Measurements from ENCODE around the gene SSTR1.
"Not testable (repeated sequence)": the region's sequence is repeated elsewhere in the genome, so short reads cannot be mapped to it uniquely, and the experiment has no call there.

The SSTR1 gene, protein sequence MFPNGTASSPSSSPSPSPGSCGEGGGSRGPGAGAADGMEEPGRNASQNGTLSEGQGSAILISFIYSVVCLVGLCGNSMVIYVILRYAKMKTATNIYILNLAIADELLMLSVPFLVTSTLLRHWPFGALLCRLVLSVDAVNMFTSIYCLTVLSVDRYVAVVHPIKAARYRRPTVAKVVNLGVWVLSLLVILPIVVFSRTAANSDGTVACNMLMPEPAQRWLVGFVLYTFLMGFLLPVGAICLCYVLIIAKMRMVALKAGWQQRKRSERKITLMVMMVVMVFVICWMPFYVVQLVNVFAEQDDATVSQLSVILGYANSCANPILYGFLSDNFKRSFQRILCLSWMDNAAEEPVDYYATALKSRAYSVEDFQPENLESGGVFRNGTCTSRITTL

DNA sequence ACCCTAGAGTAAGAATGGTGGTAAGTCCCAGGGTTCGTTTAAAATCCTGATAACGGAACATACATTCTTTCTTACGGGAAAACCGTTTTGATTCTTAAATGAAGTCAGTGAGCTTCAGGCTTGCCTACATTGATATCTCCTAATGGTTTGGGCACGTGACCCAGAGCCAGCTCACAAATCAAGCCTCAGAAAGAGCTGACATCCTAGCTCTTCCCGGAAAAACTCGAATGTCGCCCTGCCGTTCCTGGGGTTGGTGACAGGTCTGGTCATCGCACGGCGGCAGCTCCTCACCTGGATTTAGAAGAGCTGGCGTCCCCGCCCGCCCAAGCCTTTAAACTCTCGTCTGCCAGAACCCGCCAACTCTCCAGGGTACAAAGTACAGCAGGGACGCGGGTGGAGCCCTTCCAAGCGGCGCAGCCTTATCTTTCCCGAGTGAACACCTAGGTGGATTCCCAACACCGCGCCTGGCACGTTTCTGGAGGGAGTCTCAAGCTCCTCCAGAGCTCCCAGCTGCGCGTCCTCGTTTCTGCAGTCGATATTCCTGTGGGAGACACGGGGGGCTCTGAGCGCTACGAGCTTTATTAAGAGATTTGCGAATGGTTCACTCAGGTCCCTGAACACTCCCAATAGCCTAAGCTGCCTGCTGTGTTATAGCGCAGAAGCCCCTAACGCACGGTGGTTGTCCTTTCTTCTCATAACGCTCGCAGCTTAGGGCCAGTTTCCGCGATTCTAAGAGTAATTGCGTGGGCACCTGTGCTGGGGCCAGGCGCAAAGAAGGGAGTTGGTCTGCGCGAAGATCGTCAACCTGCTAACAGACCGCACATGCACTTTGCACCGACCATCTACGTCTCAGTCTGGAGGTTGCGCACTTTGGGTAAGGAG, at the start of gene SSTR1:
TSS of gene SSTR1 (plus strand) at position 169 of the 882 bp plus-strand sequence. CDS start 1,486 bp downstream, outside the sequence.
- ATAC-seq (replicated peaks) (no peak), DNase-seq (no peak)
- Mint-ChIP-seq H3K9me3 (peaks cover 4% of the 10 kb centered on the region in 2 donors), H3K27ac (peak within 1 kb of the TSS; percentile 56), H3K4me1 (peaks cover 2 to 13% of the 10 kb centered on the region in 2 donors), H3K4me3 (peak within 1 kb of the TSS in 1 of 2 donors; percentile 20), H3K36me3 (peaks cover 1 to 5% of the 10 kb centered on the region in 2 donors), H3K27me3 (peaks cover 48 to 56% of the 10 kb centered on the region in 2 donors)

DNA sequence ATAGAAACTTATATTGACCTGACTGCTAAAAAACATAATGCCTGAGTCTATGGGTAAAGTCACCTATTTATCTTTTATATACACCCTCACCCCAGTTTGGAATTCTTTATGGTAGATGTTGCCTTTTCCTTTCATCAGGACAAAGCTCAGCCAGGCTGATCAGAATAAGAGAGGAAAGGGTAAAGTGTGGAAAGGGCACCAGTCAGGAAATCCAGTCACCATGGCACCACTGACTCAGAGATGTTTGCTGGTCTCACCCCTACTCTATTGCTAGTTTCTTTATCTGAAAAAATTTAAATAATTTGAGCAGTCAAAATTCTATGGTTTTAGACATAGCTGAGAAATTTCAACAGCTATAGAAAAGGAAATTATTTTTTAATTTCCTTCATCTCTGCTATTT, 49.2 kb upstream of the SSTR1 start:
- Mint-ChIP-seq H3K36me3 (no peaks in the 10 kb centered on the region), H3K4me3 (no peak overlapping the region), H3K9me3 (no peaks in the 10 kb centered on the region), H3K4me1 (no peaks in the 10 kb centered on the region), H3K27ac (no peak overlapping the region), H3K27me3 (no peaks in the 10 kb centered on the region)
- ATAC-seq (replicated peaks) (no peak), DNase-seq (no peak)

DNA sequence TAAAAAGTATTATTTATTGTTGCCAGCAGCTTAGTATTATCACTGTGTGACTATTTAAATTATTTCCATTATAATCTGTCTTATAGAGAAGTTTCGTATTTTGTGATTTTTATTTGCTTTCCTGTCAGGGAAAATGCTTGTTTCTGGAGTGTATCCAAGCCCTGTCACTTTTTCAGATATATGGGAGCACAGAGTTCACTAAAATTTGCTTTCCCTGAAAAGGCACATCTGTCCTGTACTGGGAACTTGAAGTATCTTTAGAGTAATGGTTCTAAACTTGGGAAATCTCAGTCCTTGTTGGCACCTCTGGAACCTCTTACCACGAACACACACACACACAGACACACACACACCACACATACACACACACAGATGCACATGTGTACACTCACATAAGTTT, 39.3 kb upstream of the SSTR1 start:
- no peak for ATAC-seq (replicated peaks)
- no peaks in the 10 kb centered on the region for H3K27me3 Mint-ChIP-seq
- no peak overlapping the region for H3K4me3 Mint-ChIP-seq
- H3K4me1 Mint-ChIP-seq, result no peaks in the 10 kb centered on the region
- no peak for DNase-seq
- no peak overlapping the region for H3K27ac Mint-ChIP-seq
- H3K36me3 Mint-ChIP-seq, result no peaks in the 10 kb centered on the region
- peaks cover 0 to 5% of the 10 kb centered on the region in 2 donors for H3K9me3 Mint-ChIP-seq

DNA sequence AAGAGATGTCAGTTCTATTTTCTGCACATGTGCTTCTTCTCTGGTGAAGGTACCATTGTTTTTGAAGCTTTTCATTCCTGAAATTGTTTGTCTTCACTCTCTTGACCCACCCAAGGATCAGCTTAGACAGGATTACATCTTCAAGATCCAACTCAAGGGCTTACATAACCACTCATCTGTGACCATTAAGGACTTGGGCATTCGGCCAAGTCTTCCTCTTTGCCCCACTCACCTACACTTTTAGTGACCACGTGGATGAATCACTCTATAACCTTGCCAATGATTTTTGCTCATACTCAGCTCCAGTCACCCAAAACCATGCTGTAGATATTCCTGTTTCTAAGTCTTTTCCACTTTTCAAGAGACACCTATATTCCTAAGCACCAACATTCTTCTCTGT, 36.5 kb upstream of the SSTR1 start:
- ATAC-seq (replicated peaks) (no peak), DNase-seq (no peak)
- no peaks in the 10 kb centered on the region for H3K4me1 Mint-ChIP-seq
- H3K4me3 Mint-ChIP-seq, result no peak overlapping the region
- H3K27me3 Mint-ChIP-seq, result no peaks in the 10 kb centered on the region
- no peak overlapping the region for H3K27ac Mint-ChIP-seq
- no peaks in the 10 kb centered on the region for H3K36me3 Mint-ChIP-seq
- peaks cover 2 to 5% of the 10 kb centered on the region in 2 donors for H3K9me3 Mint-ChIP-seq

DNA sequence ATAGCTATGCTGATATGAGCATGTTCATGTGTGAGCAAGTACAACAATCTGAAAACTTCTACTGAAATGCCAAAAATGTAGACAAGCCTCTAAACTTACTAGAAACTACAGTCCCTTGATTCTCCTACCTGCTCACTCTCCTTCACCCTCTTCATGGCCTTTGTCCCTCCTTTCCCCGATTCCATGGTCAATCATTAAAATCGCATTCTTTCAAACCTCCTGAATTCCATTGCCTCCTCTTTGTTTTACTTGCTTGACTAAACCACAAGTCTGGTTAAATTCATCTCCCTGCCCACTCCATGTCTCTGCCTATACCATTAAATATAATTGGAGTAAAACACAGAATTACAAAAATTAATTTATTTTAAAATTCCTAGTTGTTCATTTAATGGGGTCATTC, 33.0 kb upstream of the SSTR1 start:
- no peaks in the 10 kb centered on the region for H3K4me1 Mint-ChIP-seq
- no peak for ATAC-seq (replicated peaks)

DNA sequence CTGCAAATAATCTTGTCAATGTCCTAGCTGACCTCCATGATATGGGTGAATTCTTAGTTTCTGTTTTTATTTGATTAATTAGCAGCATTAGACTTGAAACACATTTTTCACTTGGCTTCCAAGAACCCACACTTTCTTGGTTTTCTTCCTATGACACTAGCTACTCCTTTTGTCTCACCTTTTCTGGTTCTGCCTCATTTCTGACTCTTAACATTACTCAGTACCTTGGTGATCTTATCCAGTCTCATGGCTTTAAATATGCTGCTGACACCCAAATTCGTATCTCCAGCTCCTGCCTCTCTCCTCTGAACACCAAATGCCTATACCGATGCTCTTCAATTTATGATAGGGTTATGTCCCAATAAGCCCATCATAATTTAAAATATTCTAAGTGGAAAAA, 32.0 kb upstream of the SSTR1 start:
- DNase-seq (no peak), ATAC-seq (replicated peaks) (no peak)
- Mint-ChIP-seq H3K27ac (no peak overlapping the region), H3K9me3 (peaks cover 12 to 19% of the 10 kb centered on the region in 2 donors), H3K27me3 (no peaks in the 10 kb centered on the region), H3K4me1 (no peaks in the 10 kb centered on the region), H3K4me3 (no peak overlapping the region), H3K36me3 (peaks cover 0 to 3% of the 10 kb centered on the region in 2 donors)

More for the DNA sequence above, 33.0 kb upstream of the SSTR1 start:
- peaks cover 9 to 19% of the 10 kb centered on the region in 2 donors for H3K9me3 Mint-ChIP-seq
- H3K27ac Mint-ChIP-seq, result no peak overlapping the region
- no peaks in the 10 kb centered on the region for H3K27me3 Mint-ChIP-seq
- H3K36me3 Mint-ChIP-seq, result no peaks in the 10 kb centered on the region
- DNase-seq, result no peak
- H3K4me3 Mint-ChIP-seq, result no peak overlapping the region

DNA sequence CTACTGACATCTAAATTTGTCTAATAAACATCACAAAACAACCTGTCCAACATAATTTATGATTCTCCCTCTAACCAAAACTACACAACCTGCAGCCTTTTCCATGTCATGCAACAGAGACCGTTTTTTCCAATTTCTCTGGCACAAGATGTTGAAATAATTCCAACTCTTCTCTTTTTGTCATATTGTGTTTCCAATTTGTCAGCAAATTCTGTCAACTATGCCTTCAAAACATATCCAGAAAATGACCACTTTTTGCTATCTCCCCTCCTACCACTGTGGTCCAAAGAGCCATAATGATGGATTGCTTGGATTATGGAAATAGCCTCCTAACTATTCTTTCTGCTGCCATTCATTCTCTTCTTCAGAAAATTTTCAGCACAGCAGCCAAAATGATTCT, 31.3 kb upstream of the SSTR1 start:
- ATAC-seq (replicated peaks), result no peak
- Mint-ChIP-seq H3K4me1 (no peaks in the 10 kb centered on the region), H3K9me3 (peaks cover 12 to 17% of the 10 kb centered on the region in 2 donors), H3K36me3 (peaks cover 0 to 3% of the 10 kb centered on the region in 2 donors), H3K4me3 (no peak overlapping the region), H3K27ac (no peak overlapping the region), H3K27me3 (no peaks in the 10 kb centered on the region)
- DNase-seq, result no peak

DNA sequence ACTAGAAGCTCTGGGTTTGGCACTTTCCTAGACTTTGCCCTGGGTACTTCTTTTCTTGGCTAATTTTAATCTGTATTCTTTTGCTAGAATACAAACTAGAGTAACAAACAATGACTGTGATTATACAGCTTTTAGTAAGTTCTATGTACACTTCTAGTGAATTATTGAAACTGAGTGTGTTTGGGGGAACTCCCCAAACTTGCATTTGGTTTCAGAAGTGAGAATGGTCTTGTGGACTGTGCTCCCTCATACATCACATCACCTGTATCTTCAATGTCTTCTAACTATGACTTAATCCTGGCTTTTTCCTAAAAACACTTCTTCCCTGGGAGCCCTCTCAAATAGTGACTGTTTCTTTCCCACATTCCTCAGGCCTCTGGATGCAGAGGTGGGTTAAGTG, 23.6 kb upstream of the SSTR1 start:
- peaks cover 4 to 12% of the 10 kb centered on the region in 2 donors for H3K9me3 Mint-ChIP-seq
- H3K27me3 Mint-ChIP-seq, result no peaks in the 10 kb centered on the region
- H3K36me3 Mint-ChIP-seq, result peaks cover 0 to 3% of the 10 kb centered on the region in 2 donors
- H3K27ac Mint-ChIP-seq, result no peak overlapping the region
- no peaks in the 10 kb centered on the region for H3K4me1 Mint-ChIP-seq
- no peak overlapping the region for H3K4me3 Mint-ChIP-seq
- DNase-seq, result no peak
- ATAC-seq (replicated peaks), result no peak

DNA sequence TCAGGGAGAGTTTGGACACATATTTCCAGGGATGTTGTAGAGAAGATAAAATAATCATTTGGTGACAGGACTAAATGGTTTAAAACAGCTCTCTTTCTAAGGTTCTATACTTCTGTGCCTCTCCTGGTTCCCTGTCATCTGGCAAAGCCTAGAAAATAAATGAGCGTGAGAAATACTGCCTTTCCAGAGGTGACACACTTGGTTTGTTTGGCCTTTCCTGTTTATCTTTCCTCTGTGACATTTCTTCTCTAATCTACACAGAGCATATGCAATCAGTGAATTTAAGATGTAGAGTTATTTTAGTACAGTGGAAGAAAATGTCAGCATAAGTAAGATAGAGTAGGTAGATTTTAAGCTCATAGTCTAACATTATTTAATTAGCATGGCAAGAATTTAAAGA, 22.0 kb upstream of the SSTR1 start:
- no peaks in the 10 kb centered on the region for H3K4me1 Mint-ChIP-seq
- H3K9me3 Mint-ChIP-seq, result peaks cover 0 to 7% of the 10 kb centered on the region in 2 donors
- H3K27me3 Mint-ChIP-seq, result no peaks in the 10 kb centered on the region

DNA sequence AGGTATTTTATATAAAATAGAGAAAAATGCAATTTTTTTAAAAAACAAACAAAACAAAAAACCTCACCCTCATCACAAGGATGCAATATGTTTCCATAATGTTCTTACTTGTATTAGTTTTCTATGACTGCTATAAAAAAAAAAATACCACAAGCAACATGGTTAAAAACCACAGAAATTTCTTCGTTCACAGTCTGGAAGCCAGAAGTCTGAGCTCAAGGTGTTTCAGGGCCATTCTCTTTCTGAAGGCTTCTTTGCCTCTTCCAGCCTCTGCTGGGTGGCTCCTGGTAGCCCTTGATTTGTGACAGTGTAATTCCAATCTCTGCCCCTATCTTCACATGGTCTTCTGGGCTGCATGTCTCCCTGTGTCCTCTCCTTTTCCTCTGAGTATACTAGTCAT, 21.5 kb upstream of the SSTR1 start:
- H3K9me3 Mint-ChIP-seq, result peaks cover 0 to 8% of the 10 kb centered on the region in 2 donors
- no peaks in the 10 kb centered on the region for H3K27me3 Mint-ChIP-seq
- DNase-seq (no peak), ATAC-seq (replicated peaks) (no peak)
- no peaks in the 10 kb centered on the region for H3K36me3 Mint-ChIP-seq
- H3K27ac Mint-ChIP-seq, result no peak overlapping the region
- no peaks in the 10 kb centered on the region for H3K4me1 Mint-ChIP-seq
- no peak overlapping the region for H3K4me3 Mint-ChIP-seq

More for the DNA sequence above, 22.0 kb upstream of the SSTR1 start:
- ATAC-seq (replicated peaks) (no peak), DNase-seq (no peak)
- Mint-ChIP-seq H3K27ac (no peak overlapping the region), H3K4me3 (no peak overlapping the region), H3K36me3 (no peaks in the 10 kb centered on the region)

DNA sequence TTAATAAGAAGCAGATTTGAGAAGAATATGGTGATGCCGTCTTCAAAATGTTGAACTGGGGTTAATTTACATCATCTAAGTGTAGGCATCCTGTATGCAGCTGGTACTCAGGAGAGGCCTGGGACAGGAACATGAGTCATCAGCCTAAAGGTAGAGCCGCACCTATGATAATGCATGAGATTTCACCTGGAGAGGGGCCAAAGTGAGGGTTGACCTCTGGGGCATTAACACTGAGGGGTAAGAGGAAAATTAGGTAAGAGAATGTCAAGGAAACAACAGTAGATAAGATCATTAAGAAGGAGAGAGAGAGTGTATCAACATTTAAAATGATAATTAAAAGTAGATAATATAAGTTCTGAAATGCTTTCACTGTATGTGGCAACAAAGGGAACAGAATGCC, 20.2 kb upstream of the SSTR1 start:
- Mint-ChIP-seq H3K4me3 (no peak overlapping the region), H3K27ac (no peak overlapping the region), H3K36me3 (no peaks in the 10 kb centered on the region), H3K9me3 (peaks cover 0 to 8% of the 10 kb centered on the region in 2 donors), H3K4me1 (no peaks in the 10 kb centered on the region), H3K27me3 (no peaks in the 10 kb centered on the region)
- DNase-seq (no peak), ATAC-seq (replicated peaks) (no peak)

DNA sequence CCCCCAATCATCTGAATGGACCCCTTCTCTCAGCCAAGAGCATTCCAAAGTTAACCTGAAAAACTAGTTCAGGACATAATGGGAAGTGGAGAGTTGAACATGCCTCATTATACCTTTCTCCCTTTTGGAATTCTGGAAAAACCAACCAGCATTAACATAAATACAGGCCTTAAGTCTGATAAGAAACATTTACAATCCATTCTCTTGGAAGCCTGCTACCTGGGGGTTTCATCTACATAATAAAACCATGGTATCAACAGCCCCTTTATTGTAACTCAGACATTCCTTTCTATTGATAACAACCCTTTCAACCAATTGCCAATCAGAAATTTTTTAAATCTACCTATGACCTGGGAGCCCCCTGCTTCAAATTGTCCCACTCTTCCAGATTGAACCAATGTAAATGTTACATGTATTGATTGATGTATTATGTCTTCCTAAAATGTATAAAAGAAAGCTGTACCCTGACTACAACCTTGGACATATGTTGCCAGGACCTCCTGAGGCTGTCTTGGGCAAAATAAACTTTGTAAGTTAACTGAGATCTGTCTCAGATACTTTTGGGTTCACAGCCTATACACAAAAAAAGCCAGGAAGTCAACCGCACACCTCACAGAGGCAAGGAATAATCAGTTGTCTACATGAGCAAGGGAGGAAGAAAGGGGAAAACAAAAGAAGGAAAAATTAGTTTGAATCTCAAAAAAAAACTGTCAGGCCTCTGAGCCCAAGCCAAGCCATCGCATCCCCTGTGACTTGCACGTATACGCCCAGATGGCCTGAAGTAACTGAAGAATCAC, 17.6 kb upstream of the SSTR1 start:
- Mint-ChIP-seq H3K4me3 (no peak overlapping the region), H3K36me3 (no peaks in the 10 kb centered on the region), H3K9me3 (peaks cover 0 to 4% of the 10 kb centered on the region in 2 donors), H3K4me1 (no peaks in the 10 kb centered on the region), H3K27ac (no peak overlapping the region), H3K27me3 (no peaks in the 10 kb centered on the region)
- ATAC-seq (replicated peaks) (no peak), DNase-seq (no peak)

DNA sequence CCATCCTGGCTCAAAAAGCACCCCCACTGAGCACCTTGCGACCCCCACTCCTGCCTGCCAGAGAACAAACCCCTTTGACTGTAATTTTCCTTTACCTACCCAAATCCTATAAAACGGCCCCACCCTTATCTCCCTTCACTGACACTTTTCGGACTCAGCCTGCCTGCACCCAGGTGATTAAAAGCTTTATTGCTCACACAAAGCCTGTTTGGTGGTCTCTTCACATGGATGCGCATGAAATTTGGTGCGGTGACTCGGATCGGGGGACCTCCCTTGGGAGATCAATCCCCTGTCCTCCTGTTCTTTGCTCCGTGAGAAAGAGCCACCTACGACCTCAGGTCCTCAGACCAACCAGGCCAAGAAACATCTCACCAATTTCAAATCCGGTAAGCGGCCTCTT, 16.9 kb upstream of the SSTR1 start:
- not testable (repeated sequence) for H3K27me3 Mint-ChIP-seq; H3K4me3 Mint-ChIP-seq; H3K9me3 Mint-ChIP-seq; DNase-seq; H3K27ac Mint-ChIP-seq; H3K36me3 Mint-ChIP-seq; H3K4me1 Mint-ChIP-seq; ATAC-seq (replicated peaks)

DNA sequence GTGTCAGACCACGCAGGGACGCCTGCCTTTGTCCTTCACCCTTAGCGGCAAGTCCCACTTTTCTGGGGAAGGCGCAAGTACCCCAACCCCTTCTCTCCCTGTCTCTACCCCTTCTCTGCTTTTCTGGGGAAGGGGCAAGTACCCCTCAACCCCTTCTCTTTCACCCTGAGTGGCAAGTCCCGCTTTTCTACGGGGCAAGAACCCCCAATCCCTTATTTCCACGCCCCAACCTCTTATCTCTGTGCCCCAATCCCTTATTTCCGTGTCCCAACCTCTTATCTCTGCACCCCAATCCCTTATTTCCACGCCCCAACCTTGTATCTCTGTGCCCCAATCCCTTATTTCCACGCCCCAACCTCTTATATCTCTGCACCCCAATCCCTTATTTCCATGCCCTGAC, 16.2 kb upstream of the SSTR1 start:
- H3K4me3 Mint-ChIP-seq; H3K27ac Mint-ChIP-seq; H3K9me3 Mint-ChIP-seq; H3K4me1 Mint-ChIP-seq; ATAC-seq (replicated peaks); H3K27me3 Mint-ChIP-seq; DNase-seq; H3K36me3 Mint-ChIP-seq: not testable (repeated sequence)

Measured in stimulated activated naive B cell treated with anti-CD40 and anti-IgM and Interleukin-4, amounts not matched to agents 10 μg/mL and 1 μg/mL and 100 μg/mL, for 72 hours (primary cell).